ENCODE data around the gene SLCO1A2. TPM values are rescaled to one million over a fixed set of nuclear protein-coding genes. Genes with fewer than 3 reads are reported as not detected.

Gene SLCO1A2
- total and polyA plus RNA-seq, 2 experiments from 2014 or later = 10.2 to 10.8 TPM

DNA sequence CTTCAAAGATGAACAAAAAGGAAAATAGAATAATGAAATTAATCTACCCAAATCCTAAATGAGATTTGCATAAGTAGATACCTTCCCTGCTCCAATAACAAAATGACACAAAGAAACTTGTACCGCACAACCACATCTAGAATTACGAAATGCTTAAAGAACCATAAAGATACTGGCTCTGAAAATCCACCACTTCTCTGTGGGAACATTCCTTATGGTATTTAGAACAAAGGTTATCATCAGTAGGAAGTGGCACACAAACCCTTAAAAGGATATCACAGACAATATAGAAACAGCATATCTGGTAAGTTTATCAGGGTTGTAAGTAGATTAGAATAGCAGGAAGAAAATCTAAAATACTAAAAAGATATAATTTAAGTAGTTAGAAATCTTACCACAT is 49.5 kb upstream of the SLCO1A2 start:
- Histone ChIP-seq H3K4me1 (ENCODE audit: insufficient read depth) (0 out of 2 replicates have a peak, but pooled peaks cover 6% of the 10 kb centered on the region), H3K79me2 (replicated peaks; ENCODE audit: insufficient read depth) (no peaks in the 10 kb centered on the region), H2AFZ (no peak overlapping the region), H3K4me3 (no peak overlapping the region), H3K36me3 (ENCODE audit: insufficient read depth) (no peaks in the 10 kb centered on the region), H3F3A (replicated peaks; ENCODE audit: low read depth) (no peaks in the 10 kb centered on the region), H4K20me1 (replicated peaks; ENCODE audit: insufficient read depth) (no peaks in the 10 kb centered on the region), H3K27me3 (ENCODE audit: insufficient read depth) (no peaks in the 10 kb centered on the region), H3K4me2 (no peak overlapping the region), H3K27ac (ENCODE audit: low read depth) (no peak overlapping the region), H3K9me2 (ENCODE audit: insufficient read depth) (peaks cover 4% of the 10 kb centered on the region; the same call in 1 of the 2 replicates)
- TF ChIP-seq, protein P1, sequence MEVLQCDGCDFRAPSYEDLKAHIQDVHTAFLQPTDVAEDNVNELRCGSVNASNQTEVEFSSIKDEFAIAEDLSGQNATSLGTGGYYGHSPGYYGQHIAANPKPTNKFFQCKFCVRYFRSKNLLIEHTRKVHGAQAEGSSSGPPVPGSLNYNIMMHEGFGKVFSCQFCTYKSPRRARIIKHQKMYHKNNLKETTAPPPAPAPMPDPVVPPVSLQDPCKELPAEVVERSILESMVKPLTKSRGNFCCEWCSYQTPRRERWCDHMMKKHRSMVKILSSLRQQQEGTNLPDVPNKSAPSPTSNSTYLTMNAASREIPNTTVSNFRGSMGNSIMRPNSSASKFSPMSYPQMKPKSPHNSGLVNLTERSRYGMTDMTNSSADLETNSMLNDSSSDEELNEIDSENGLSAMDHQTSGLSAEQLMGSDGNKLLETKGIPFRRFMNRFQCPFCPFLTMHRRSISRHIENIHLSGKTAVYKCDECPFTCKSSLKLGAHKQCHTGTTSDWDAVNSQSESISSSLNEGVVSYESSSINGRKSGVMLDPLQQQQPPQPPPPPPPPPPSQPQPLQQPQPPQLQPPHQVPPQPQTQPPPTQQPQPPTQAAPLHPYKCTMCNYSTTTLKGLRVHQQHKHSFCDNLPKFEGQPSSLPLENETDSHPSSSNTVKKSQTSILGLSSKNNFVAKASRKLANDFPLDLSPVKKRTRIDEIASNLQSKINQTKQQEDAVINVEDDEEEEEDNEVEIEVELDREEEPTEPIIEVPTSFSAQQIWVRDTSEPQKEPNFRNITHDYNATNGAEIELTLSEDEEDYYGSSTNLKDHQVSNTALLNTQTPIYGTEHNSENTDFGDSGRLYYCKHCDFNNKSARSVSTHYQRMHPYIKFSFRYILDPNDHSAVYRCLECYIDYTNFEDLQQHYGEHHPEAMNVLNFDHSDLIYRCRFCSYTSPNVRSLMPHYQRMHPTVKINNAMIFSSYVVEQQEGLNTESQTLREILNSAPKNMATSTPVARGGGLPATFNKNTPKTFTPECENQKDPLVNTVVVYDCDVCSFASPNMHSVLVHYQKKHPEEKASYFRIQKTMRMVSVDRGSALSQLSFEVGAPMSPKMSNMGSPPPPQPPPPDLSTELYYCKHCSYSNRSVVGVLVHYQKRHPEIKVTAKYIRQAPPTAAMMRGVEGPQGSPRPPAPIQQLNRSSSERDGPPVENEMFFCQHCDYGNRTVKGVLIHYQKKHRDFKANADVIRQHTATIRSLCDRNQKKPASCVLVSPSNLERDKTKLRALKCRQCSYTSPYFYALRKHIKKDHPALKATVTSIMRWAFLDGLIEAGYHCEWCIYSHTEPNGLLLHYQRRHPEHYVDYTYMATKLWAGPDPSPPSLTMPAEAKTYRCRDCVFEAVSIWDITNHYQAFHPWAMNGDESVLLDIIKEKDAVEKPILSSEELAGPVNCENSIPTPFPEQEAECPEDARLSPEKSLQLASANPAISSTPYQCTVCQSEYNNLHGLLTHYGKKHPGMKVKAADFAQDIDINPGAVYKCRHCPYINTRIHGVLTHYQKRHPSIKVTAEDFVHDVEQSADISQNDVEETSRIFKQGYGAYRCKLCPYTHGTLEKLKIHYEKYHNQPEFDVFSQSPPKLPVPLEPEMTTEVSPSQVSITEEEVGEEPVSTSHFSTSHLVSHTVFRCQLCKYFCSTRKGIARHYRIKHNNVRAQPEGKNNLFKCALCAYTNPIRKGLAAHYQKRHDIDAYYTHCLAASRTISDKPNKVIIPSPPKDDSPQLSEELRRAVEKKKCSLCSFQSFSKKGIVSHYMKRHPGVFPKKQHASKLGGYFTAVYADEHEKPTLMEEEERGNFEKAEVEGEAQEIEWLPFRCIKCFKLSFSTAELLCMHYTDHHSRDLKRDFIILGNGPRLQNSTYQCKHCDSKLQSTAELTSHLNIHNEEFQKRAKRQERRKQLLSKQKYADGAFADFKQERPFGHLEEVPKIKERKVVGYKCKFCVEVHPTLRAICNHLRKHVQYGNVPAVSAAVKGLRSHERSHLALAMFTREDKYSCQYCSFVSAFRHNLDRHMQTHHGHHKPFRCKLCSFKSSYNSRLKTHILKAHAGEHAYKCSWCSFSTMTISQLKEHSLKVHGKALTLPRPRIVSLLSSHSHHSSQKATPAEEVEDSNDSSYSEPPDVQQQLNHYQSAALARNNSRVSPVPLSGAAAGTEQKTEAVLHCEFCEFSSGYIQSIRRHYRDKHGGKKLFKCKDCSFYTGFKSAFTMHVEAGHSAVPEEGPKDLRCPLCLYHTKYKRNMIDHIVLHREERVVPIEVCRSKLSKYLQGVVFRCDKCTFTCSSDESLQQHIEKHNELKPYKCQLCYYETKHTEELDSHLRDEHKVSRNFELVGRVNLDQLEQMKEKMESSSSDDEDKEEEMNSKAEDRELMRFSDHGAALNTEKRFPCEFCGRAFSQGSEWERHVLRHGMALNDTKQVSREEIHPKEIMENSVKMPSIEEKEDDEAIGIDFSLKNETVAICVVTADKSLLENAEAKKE (CRISPR knock-in tag; IDR thresholded peaks at IDR 0.05) = no peak
- TF ChIP-seq JUNB (IDR thresholded peaks at IDR 0.05; ENCODE audit: unreplicated experiment) (no peak), NANOG (IDR thresholded peaks at IDR 0.05; ENCODE audit: borderline replicate concordance) (no peak), POLR2AphosphoS5 (IDR thresholded peaks at IDR 0.05; ENCODE audit: low read depth) (no peak), EZH2phosphoT487 (IDR thresholded peaks at IDR 0.05; ENCODE audit: unreplicated experiment) (no peak), CREB1 (CRISPR knock-in tag; IDR thresholded peaks at IDR 0.05; ENCODE audit: low read depth) (no peak), ZNF114 (CRISPR knock-in tag; IDR thresholded peaks at IDR 0.05) (no peak), EZH2 (IDR thresholded peaks at IDR 0.05; ENCODE audit: low read depth, unreplicated experiment) (no peak), ZNF331 (CRISPR knock-in tag; IDR thresholded peaks at IDR 0.05; ENCODE audit: low read depth) (no peak), STAT1 (IDR thresholded peaks at IDR 0.05; ENCODE audit: unreplicated experiment) (no peak)
- TF ChIP-seq, protein P2, sequence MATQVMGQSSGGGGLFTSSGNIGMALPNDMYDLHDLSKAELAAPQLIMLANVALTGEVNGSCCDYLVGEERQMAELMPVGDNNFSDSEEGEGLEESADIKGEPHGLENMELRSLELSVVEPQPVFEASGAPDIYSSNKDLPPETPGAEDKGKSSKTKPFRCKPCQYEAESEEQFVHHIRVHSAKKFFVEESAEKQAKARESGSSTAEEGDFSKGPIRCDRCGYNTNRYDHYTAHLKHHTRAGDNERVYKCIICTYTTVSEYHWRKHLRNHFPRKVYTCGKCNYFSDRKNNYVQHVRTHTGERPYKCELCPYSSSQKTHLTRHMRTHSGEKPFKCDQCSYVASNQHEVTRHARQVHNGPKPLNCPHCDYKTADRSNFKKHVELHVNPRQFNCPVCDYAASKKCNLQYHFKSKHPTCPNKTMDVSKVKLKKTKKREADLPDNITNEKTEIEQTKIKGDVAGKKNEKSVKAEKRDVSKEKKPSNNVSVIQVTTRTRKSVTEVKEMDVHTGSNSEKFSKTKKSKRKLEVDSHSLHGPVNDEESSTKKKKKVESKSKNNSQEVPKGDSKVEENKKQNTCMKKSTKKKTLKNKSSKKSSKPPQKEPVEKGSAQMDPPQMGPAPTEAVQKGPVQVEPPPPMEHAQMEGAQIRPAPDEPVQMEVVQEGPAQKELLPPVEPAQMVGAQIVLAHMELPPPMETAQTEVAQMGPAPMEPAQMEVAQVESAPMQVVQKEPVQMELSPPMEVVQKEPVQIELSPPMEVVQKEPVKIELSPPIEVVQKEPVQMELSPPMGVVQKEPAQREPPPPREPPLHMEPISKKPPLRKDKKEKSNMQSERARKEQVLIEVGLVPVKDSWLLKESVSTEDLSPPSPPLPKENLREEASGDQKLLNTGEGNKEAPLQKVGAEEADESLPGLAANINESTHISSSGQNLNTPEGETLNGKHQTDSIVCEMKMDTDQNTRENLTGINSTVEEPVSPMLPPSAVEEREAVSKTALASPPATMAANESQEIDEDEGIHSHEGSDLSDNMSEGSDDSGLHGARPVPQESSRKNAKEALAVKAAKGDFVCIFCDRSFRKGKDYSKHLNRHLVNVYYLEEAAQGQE (IDR thresholded peaks at IDR 0.05; ENCODE audit: unreplicated experiment) = no peak
- TF ChIP-seq, protein P3, sequence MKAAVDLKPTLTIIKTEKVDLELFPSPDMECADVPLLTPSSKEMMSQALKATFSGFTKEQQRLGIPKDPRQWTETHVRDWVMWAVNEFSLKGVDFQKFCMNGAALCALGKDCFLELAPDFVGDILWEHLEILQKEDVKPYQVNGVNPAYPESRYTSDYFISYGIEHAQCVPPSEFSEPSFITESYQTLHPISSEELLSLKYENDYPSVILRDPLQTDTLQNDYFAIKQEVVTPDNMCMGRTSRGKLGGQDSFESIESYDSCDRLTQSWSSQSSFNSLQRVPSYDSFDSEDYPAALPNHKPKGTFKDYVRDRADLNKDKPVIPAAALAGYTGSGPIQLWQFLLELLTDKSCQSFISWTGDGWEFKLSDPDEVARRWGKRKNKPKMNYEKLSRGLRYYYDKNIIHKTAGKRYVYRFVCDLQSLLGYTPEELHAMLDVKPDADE (IDR thresholded peaks at IDR 0.05) = no peak
- TF ChIP-seq, protein P4, sequence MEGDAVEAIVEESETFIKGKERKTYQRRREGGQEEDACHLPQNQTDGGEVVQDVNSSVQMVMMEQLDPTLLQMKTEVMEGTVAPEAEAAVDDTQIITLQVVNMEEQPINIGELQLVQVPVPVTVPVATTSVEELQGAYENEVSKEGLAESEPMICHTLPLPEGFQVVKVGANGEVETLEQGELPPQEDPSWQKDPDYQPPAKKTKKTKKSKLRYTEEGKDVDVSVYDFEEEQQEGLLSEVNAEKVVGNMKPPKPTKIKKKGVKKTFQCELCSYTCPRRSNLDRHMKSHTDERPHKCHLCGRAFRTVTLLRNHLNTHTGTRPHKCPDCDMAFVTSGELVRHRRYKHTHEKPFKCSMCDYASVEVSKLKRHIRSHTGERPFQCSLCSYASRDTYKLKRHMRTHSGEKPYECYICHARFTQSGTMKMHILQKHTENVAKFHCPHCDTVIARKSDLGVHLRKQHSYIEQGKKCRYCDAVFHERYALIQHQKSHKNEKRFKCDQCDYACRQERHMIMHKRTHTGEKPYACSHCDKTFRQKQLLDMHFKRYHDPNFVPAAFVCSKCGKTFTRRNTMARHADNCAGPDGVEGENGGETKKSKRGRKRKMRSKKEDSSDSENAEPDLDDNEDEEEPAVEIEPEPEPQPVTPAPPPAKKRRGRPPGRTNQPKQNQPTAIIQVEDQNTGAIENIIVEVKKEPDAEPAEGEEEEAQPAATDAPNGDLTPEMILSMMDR (conservative IDR thresholded peaks at IDR 0.05; ENCODE audit: low read depth in 2 of 2) = no peak
- Mint-ChIP-seq H3K4me3 (no peak overlapping the region), H3K27ac (no peak overlapping the region), H3K4me1 (peaks cover 7% of the 10 kb centered on the region; the same call in 2 of the 3 replicates), H3K27me3 (ENCODE audit: insufficient read depth, low read depth, poor library complexity) (peaks cover 2% of the 10 kb centered on the region), H3K36me3 (ENCODE audit: low read depth) (no peaks in the 10 kb centered on the region), H3K9me3 (no peaks in the 10 kb centered on the region; the same call in 2 of the 3 replicates)
- ATAC-seq = no peak
- DNase-seq (ENCODE audit: low spot score) = no peak

Measured in GM23338 (cell line).